GM23248 (cell line): ENCODE measurements around the gene ESPNL. TPM values are rescaled to one million over a fixed set of nuclear protein-coding genes. Genes with fewer than 3 reads are reported as not detected.

Experiments used
- DNase-seq: peaks from one replicate; pipeline ENCODE4 v3.0.0-alpha.2; 2015
- H2AFZ ChIP-seq: fragments of 200-600 bp; sonication (generic); 2 replicates; pipeline ENCODE4 v1.6.1; 2016; ENCODE audit warnings: antibody characterized with exemption
- H3F3A ChIP-seq: fragments of 200-600 bp; sonication (generic); 2 replicates; pipeline ENCODE4 v1.6.1; 2016; ENCODE audit warnings: mild to moderate bottlenecking, antibody characterized with exemption, mixed run types; ENCODE audit not compliant: insufficient read depth
- H3K27ac ChIP-seq: fragments of 200-600 bp; sonication (generic); 2 replicates; pipeline ENCODE4 v1.5.1; 2016; ENCODE audit warnings: mild to moderate bottlenecking
- H3K27me3 ChIP-seq: fragments of 200-600 bp; sonication (generic); replicated peaks from 2 replicates; pipeline ENCODE4 v1.6.1; 2016; ENCODE audit warnings: mild to moderate bottlenecking; ENCODE audit not compliant: insufficient read depth
- H3K36me3 ChIP-seq: fragments of 200-600 bp; sonication (generic); 2 replicates; pipeline ENCODE4 v1.6.1; 2016; ENCODE audit warnings: low read depth, mild to moderate bottlenecking
- H3K4me1 ChIP-seq: fragments of 200-600 bp; sonication (generic); 2 replicates; pipeline ENCODE4 v1.6.1; 2016; ENCODE audit warnings: mild to moderate bottlenecking; ENCODE audit not compliant: insufficient read depth
- H3K4me2 ChIP-seq: fragments of 200-600 bp; sonication (generic); one replicate; pipeline ENCODE4 v1.6.1; 2016; ENCODE audit warnings: mild to moderate bottlenecking; ENCODE audit not compliant: unreplicated experiment
- H3K4me3 ChIP-seq: fragments of 200-600 bp; sonication (generic); 2 replicates; pipeline ENCODE4 v1.5.1; 2016; ENCODE audit warnings: mild to moderate bottlenecking
- H3K79me2 ChIP-seq: fragments of 200-600 bp; sonication (generic); 2 replicates; pipeline ENCODE4 v1.6.1; 2016; ENCODE audit warnings: mild to moderate bottlenecking; ENCODE audit not compliant: insufficient read depth
- H3K9ac ChIP-seq: fragments of 200-600 bp; sonication (generic); 2 replicates; pipeline ENCODE4 v1.6.1; 2016; ENCODE audit warnings: mild to moderate bottlenecking
- H3K9me2 ChIP-seq: fragments of 200-600 bp; sonication (generic); 2 replicates; pipeline ENCODE4 v1.6.1; 2016; ENCODE audit warnings: mixed run types, mild to moderate bottlenecking, moderate library complexity; ENCODE audit not compliant: insufficient read depth
- H3K9me3 ChIP-seq: fragments of 200-600 bp; sonication (generic); one replicate; pipeline ENCODE4 v1.6.1; 2017; ENCODE audit warnings: low read depth
- H4K20me1 ChIP-seq: fragments of 200-600 bp; sonication (generic); 2 replicates; pipeline ENCODE4 v1.6.0; 2016; ENCODE audit not compliant: insufficient read depth
- EZH2 ChIP-seq: fragments of 200-600 bp; sonication (generic); IDR thresholded peaks from 2 replicates; pipeline ENCODE4 v1.6.1; 2018; ENCODE audit warnings: antibody characterized with exemption, mild to moderate bottlenecking; ENCODE audit not compliant: insufficient read depth, poor library complexity, severe bottlenecking
- EZH2phosphoT487 ChIP-seq: fragments of 200-600 bp; sonication (generic); IDR thresholded peaks from 2 replicates; pipeline ENCODE4 v1.6.1; 2018; ENCODE audit warnings: antibody characterized with exemption, moderate library complexity, mild to moderate bottlenecking, low read depth; ENCODE audit not compliant: insufficient read depth
- WGBS, 2 experiments: methylation state at CpG; one replicate each; pipeline ENCODE4 v1.1.6; 2015 to 2017; ENCODE audit warnings: low lambda C conversion rate in 2 of 2, low coverage in 1 of 2; ENCODE audit errors: missing lambda C conversion rate in 2 of 2; 5-methylcytosine and 5-hydroxymethylcytosine counted together
- in situ Hi-C: fragments of 300-500 bp; cut with MboI; formaldehyde crosslinking; loops from 2 replicates; pipeline ENCODE4 v1.15.0; 2020
- polyA plus RNA-seq: library from polyadenylated mRNA; unstranded; fragments of >200 nt; fragmentation: Nextera tagmentation; extraction: Ambion mirVana; gene quantifications from 2 replicates; pipeline ENCODE4 v1.2.1, GENCODE V29; 2016
- total RNA-seq: library from RNA; depleted of rRNA; stranded (reverse); fragments of >200 nt; shearing (Covaris generic); gene quantifications from 2 replicates; pipeline ENCODE4 v1.2.3, GENCODE V29; 2014

ESPNL gene
- total and polyA plus RNA-seq, 2 experiments from 2014 or later, result 0.60 to 1.4 TPM

GRCh38 chr2:238158509-238159070 lies 58.5 kb downstream of the ESPNL start, which contains the start of gene ERFE:
TSS of gene ERFE (plus strand) at chr2:238158970. CDS start at chr2:238159008, 38 bp downstream.
- Histone ChIP-seq H3K27me3 (no peaks in the 10 kb centered on the region), H3K9me3 (no peaks in the 10 kb centered on the region), H2AFZ (peak within 1 kb of the TSS; percentile 42; the same call in 1 of the 2 replicates), H3K4me1 (no peaks in the 10 kb centered on the region), H3K4me2 (peak within 1 kb of the TSS; percentile 70), H3K9ac (peak within 1 kb of the TSS; percentile 53; the same call in 1 of the 2 replicates), H3K79me2 (no peaks in the 10 kb centered on the region), H3K4me3 (peak within 1 kb of the TSS; percentile 62), H3K9me2 (no peaks in the 10 kb centered on the region), H3K27ac (no peak within 1 kb of the TSS), H3K36me3 (no peaks in the 10 kb centered on the region), H4K20me1 (no peaks in the 10 kb centered on the region), H3F3A (no peaks in the 10 kb centered on the region)
- TF ChIP-seq EZH2, result no peak
- TF ChIP-seq EZH2phosphoT487, result no peak
- WGBS, 2 experiments, result 4 to 9% methylated on average over 9 to 46 of the region's 61 CpGs
- peak; percentile 69 for DNase-seq
- in situ Hi-C loops, result no loop called here

DNA sequence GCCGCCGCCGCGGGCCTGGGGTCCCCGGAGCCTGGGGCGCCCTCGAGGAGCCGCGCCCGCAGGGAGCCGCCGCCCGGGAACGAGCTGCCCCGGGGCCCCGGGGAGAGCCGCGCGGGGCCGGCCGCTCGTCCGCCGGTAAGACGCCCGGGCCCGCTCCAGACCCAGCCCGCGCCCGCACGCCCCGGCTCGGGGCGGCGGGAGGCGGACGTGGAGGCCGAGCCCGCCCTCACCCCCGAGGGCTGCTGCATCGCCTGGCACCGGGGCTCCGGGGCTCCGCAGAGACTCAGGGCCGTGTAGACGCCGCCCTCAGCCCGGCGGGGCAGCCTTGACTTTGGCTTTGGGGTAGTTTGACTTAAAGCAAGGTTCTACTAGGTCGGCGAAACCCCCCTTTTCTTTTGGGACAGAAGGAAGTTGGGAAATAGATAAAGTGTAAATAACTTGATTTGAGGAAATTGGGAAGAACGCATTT lies 59.0 kb downstream of the ESPNL start:
- Histone ChIP-seq H3K9ac (peak overlapping the region; percentile 53; the same call in 1 of the 2 replicates), H2AFZ (peak overlapping the region; percentile 42; the same call in 1 of the 2 replicates)
- in situ Hi-C loops, result no loop called here

DNA sequence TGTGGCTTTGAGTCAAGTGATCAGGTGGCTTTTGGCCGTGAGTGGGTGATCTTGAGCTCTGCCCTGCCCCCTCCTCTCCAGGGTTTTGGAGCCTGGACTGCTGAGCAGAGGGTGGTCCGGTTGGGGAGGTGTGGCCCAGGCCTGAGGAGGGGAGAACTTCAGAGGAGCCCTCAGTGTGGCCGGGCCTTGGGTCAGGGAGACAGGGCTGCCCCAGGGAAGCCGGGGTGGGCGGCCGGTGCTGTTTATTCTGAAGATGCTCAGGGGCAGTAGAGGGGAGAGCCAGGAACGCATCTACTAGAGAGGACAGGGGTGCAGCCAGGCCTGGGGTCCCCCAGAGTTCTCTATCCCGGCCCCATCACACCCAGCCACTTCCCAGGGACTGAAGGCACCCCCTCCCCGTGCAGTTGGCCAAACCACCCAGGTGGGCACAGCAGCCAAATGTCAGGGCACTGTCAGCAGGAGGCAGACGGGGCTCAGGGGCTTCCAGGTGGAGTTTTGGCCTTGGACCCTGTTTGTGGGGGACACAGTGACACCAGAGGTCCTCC lies 59.6 kb downstream of the ESPNL start:
- no peaks in the 10 kb centered on the region for H3K36me3 ChIP-seq
- no peak overlapping the region for H3K9ac ChIP-seq
- DNase-seq, result no peak
- H3K4me2 ChIP-seq, result no peak overlapping the region
- WGBS, 2 experiments, result 72 to 73% methylated on average over 10 of the region's 10 CpGs
- no peaks in the 10 kb centered on the region for H3K9me3 ChIP-seq
- no peaks in the 10 kb centered on the region for H3K27me3 ChIP-seq
- no peaks in the 10 kb centered on the region for H3K4me1 ChIP-seq
- no peak for TF ChIP-seq EZH2
- TF ChIP-seq EZH2phosphoT487, result no peak
- H3K27ac ChIP-seq, result no peak overlapping the region
- H3F3A ChIP-seq, result no peaks in the 10 kb centered on the region
- H3K9me2 ChIP-seq, result no peaks in the 10 kb centered on the region
- H3K79me2 ChIP-seq, result no peaks in the 10 kb centered on the region
- H4K20me1 ChIP-seq, result no peaks in the 10 kb centered on the region
- H3K4me3 ChIP-seq, result no peak overlapping the region; the same call in 1 of the 2 replicates
- in situ Hi-C loops, result no loop called here
- H2AFZ ChIP-seq, result no peak overlapping the region

More for the DNA sequence above, 59.0 kb downstream of the ESPNL start:
- H3K4me3 ChIP-seq, result peak overlapping the region; percentile 62
- peak; percentile 52 for DNase-seq
- H3K36me3 ChIP-seq, result no peaks in the 10 kb centered on the region
- H3K9me2 ChIP-seq, result no peaks in the 10 kb centered on the region
- H3F3A ChIP-seq, result no peaks in the 10 kb centered on the region
- H3K27ac ChIP-seq, result no peak overlapping the region
- WGBS, 2 experiments, result 3 to 4% methylated on average over 31 to 34 of the region's 52 CpGs
- no peaks in the 10 kb centered on the region for H3K27me3 ChIP-seq
- peak overlapping the region; percentile 70 for H3K4me2 ChIP-seq
- H3K4me1 ChIP-seq, result no peaks in the 10 kb centered on the region
- TF ChIP-seq EZH2 (no peak), EZH2phosphoT487 (no peak)
- no peaks in the 10 kb centered on the region for H3K9me3 ChIP-seq
- H4K20me1 ChIP-seq, result no peaks in the 10 kb centered on the region
- no peaks in the 10 kb centered on the region for H3K79me2 ChIP-seq

GRCh38 chr2:238160206-238161129 lies 60.3 kb downstream of the ESPNL start:
- no peaks in the 10 kb centered on the region for H3K9me2 ChIP-seq
- H2AFZ ChIP-seq, result no peak overlapping the region
- no peaks in the 10 kb centered on the region for H3K4me1 ChIP-seq
- H3K36me3 ChIP-seq, result no peaks in the 10 kb centered on the region
- H3K27ac ChIP-seq, result no peak overlapping the region
- no peaks in the 10 kb centered on the region for H3F3A ChIP-seq
- no peak overlapping the region for H3K4me3 ChIP-seq
- H3K4me2 ChIP-seq, result no peak overlapping the region
- no peak for TF ChIP-seq EZH2phosphoT487
- no peak for TF ChIP-seq EZH2
- DNase-seq, result no peak
- no peaks in the 10 kb centered on the region for H4K20me1 ChIP-seq
- 84 to 86% methylated on average over 23 of the region's 23 CpGs for WGBS, 2 experiments
- H3K9me3 ChIP-seq, result no peaks in the 10 kb centered on the region
- no peaks in the 10 kb centered on the region for H3K27me3 ChIP-seq
- no peak overlapping the region for H3K9ac ChIP-seq
- in situ Hi-C loops, result no loop called here
- H3K79me2 ChIP-seq, result no peaks in the 10 kb centered on the region
